Body of pancreas (tissue), 4 donors: Measurements from ENCODE around the gene DDX10. TPM values are rescaled to one million over a fixed set of nuclear protein-coding genes. Genes with fewer than 3 reads are reported as not detected.
"Not testable (repeated sequence)": the region's sequence is repeated elsewhere in the genome, so short reads cannot be mapped to it uniquely, and the experiment has no call there.

Source experiments
- ATAC-seq: fragments of 150-250 bp; one replicate; pipeline ENCODE4 v1.9.1; 2016
- DNase-seq, 4 donors: peaks; one replicate each; pipeline ENCODE4 v3.0.0-alpha.2; 2019
- H3K27ac ChIP-seq, 4 donors: fragments of 200-600 bp; sonication (generic); 1 replicate in 3 of 4; 2 replicates in 1 of 4; pipeline versions ENCODE4 v1.5.1 to v1.6.1; 2016 to 2019; ENCODE audit warnings: mild to moderate bottlenecking in 1 of 4, mixed read lengths in 1 of 4, moderate library complexity in 1 of 4
- H3K27me3 ChIP-seq, 2 donors: fragments of 200-600 bp; sonication (generic); one replicate each; pipeline ENCODE4 v1.6.0; 2016; ENCODE audit warnings: mild to moderate bottlenecking in 1 of 2
- H3K36me3 ChIP-seq, 2 donors: fragments of 200-600 bp; sonication (generic); replicated peaks in 1 of 2; 2 replicates each; pipeline ENCODE4 v1.5.1; 2016; ENCODE audit warnings: low read depth in 2 of 2; ENCODE audit not compliant: insufficient read depth in 1 of 2
- H3K4me1 ChIP-seq: fragments of 200-600 bp; sonication (generic); one replicate; pipeline ENCODE4 v1.6.0; 2016
- H3K4me3 ChIP-seq, 2 donors: fragments of 200-600 bp; sonication (generic); 1 replicate in 1 of 2; 2 replicates in 1 of 2; pipeline ENCODE4 v1.5.1; 2016 to 2019
- H3K9me3 ChIP-seq, 3 donors: fragments of 200-600 bp; sonication (generic); 1 replicate in 2 of 3; 2 replicates in 1 of 3; pipeline ENCODE4 v1.5.1; 2016
- CTCF ChIP-seq, 7 experiments: fragments of 450-650 bp in 4 of 7; fragments of 200-600 bp in 3 of 7; sonication (generic) in 3 of 7; IDR thresholded peaks; one replicate each; pipeline ENCODE4 v1.5.1; 2016 to 2019; ENCODE audit warnings: antibody characterized with exemption in 7 of 7
- POLR2A ChIP-seq, 3 donors: fragments of 450-650 bp; IDR thresholded peaks; one replicate each; pipeline ENCODE4 v1.6.1; 2016; ENCODE audit warnings: antibody characterized with exemption in 3 of 3, mild to moderate bottlenecking in 2 of 3
- WGBS, 2 donors: methylation state at CpG; one replicate each; pipeline ENCODE4 v1.1.5; 2017; 5-methylcytosine and 5-hydroxymethylcytosine counted together
- intact Hi-C: fragments of 100-400 bp; cut with DNase I; formaldehyde crosslinking; loops from one replicate; pipeline ENCODE4 v1.15.1; 2023
- total RNA-seq, 2 donors: library from RNA; depleted of rRNA; stranded (reverse); fragments of >200 nt; gene quantifications; one replicate each; pipeline ENCODE4 v1.1.0, GENCODE V29; 2016

DDX10 gene
- total RNA-seq, 2 donors from 2014 or later, result 11.7 to 18.5 TPM

GRCh38 chr11:108768370-108768769 lies 103.5 kb downstream of the DDX10 start:
- DNase-seq (no peak), ATAC-seq (no peak)
- TF ChIP-seq CTCF (IDR thresholded peaks at IDR 0.05), result no peak
- TF ChIP-seq POLR2A (IDR thresholded peaks at IDR 0.05), result no peak
- no peak overlapping the region for H3K4me3 ChIP-seq
- no peaks in the 10 kb centered on the region for H3K9me3 ChIP-seq
- H3K27ac ChIP-seq, result no peak overlapping the region
- intact Hi-C loops, result no loop called here
- 86 to 95% methylated on average over 3 of the region's 3 CpGs for WGBS, 2 donors
- H3K36me3 ChIP-seq, result no peaks in the 10 kb centered on the region
- H3K4me1 ChIP-seq, result no peaks in the 10 kb centered on the region
- no peaks in the 10 kb centered on the region for H3K27me3 ChIP-seq

- no peaks in the 10 kb centered on the region for H3K9me3 ChIP-seq
- no peaks in the 10 kb centered on the region for H3K4me1 ChIP-seq
- no peak for DNase-seq
- no peak overlapping the region for H3K27ac ChIP-seq
- 58 to 76% methylated on average over 1 of the region's 1 CpG for WGBS, 2 donors
- TF ChIP-seq POLR2A (IDR thresholded peaks at IDR 0.05) (no peak), CTCF (IDR thresholded peaks at IDR 0.05) (no peak)
- H3K36me3 ChIP-seq, result no peaks in the 10 kb centered on the region
- intact Hi-C loops, result no loop called here
- no peaks in the 10 kb centered on the region for H3K27me3 ChIP-seq
- ATAC-seq, result no peak
- H3K4me3 ChIP-seq, result no peak overlapping the region
Measured at GRCh38 chr11:108768964-108769363, 104.1 kb downstream of the DDX10 start.

GRCh38 chr11:108774037-108774730 lies 109.3 kb downstream of the DDX10 start:
- no peak overlapping the region for H3K4me3 ChIP-seq
- no peaks in the 10 kb centered on the region for H3K27me3 ChIP-seq
- 60 to 64% methylated on average over 5 of the region's 5 CpGs for WGBS, 2 donors
- no peak for DNase-seq
- no peak overlapping the region for H3K27ac ChIP-seq
- no peak for ATAC-seq
- TF ChIP-seq POLR2A (IDR thresholded peaks at IDR 0.05) (no peak), CTCF (IDR thresholded peaks at IDR 0.05) (no peak)
- no peaks in the 10 kb centered on the region for H3K4me1 ChIP-seq
- H3K9me3 ChIP-seq, result no peaks in the 10 kb centered on the region
- no peaks in the 10 kb centered on the region for H3K36me3 ChIP-seq
- intact Hi-C loops, result no loop called here

- Histone ChIP-seq H3K36me3 (no peaks in the 10 kb centered on the region), H3K27me3 (no peaks in the 10 kb centered on the region), H3K27ac (no peak overlapping the region), H3K4me3 (no peak overlapping the region), H3K4me1 (no peaks in the 10 kb centered on the region), H3K9me3 (no peaks in the 10 kb centered on the region)
- ATAC-seq (no peak), DNase-seq (no peak)
- TF ChIP-seq POLR2A (IDR thresholded peaks at IDR 0.05) (no peak), CTCF (IDR thresholded peaks at IDR 0.05) (no peak)
- intact Hi-C loops, result no loop called here
- 63 to 73% methylated on average over 1 of the region's 1 CpG for WGBS, 2 donors
Measured at GRCh38 chr11:108775324-108775723, 110.5 kb downstream of the DDX10 start.

- WGBS, 2 donors, result 92 to 93% methylated on average over 4 of the region's 4 CpGs
- intact Hi-C loops, H3K27ac ChIP-seq, H3K27me3 ChIP-seq, ATAC-seq, H3K4me3 ChIP-seq, H3K4me1 ChIP-seq, H3K36me3 ChIP-seq, H3K9me3 ChIP-seq, DNase-seq: not testable (repeated sequence)
Measured at GRCh38 chr11:108779147-108779546, 114.3 kb downstream of the DDX10 start.
